Iris pigment epithelial cell (primary cell): ENCODE results near the gene ADCY3.

Experiments
- DNase-seq: peaks from one replicate; pipeline ENCODE4 v3.0.0-alpha.2; 2011; ENCODE audit warnings: low read depth

The ADCY3 gene

GRCh38 chr2:24874035-24874434, 46.0 kb downstream of the ADCY3 start:
- no peak for DNase-seq

- no peak for DNase-seq
Observed at GRCh38 chr2:24873619-24874018, 46.4 kb downstream of the ADCY3 start.

- no peak for DNase-seq
Observed at GRCh38 chr2:24872344-24873115, 47.5 kb downstream of the ADCY3 start.

GRCh38 chr2:24871852-24872333, 48.1 kb downstream of the ADCY3 start:
- no peak for DNase-seq

GRCh38 chr2:24870891-24871705, 48.9 kb downstream of the ADCY3 start:
- DNase-seq: no peak

- DNase-seq: no peak
Observed at GRCh38 chr2:24870440-24870839, 49.6 kb downstream of the ADCY3 start.

- DNase-seq: no peak
Observed at GRCh38 chr2:24866946-24867345, 53.1 kb downstream of the ADCY3 start.

GRCh38 chr2:24863641-24864040, 56.4 kb downstream of the ADCY3 start:
- DNase-seq: peak; percentile 21

- no peak for DNase-seq
Observed at GRCh38 chr2:24861500-24861899, 58.5 kb downstream of the ADCY3 start.

- DNase-seq: no peak
Observed at GRCh38 chr2:24860631-24861030, 59.4 kb downstream of the ADCY3 start.

- no peak for DNase-seq
Observed at GRCh38 chr2:24859968-24860600, 60.0 kb downstream of the ADCY3 start.

- no peak for DNase-seq
Observed at GRCh38 chr2:24858996-24859395, 61.0 kb downstream of the ADCY3 start.

- no peak for DNase-seq
Observed at GRCh38 chr2:24857746-24858145, 62.3 kb downstream of the ADCY3 start.

GRCh38 chr2:24856791-24857211, 63.2 kb downstream of the ADCY3 start:
- DNase-seq: no peak

- peak; percentile 48 for DNase-seq
Observed at GRCh38 chr2:24855726-24856125, 64.3 kb downstream of the ADCY3 start.

GRCh38 chr2:24855022-24855622, 64.9 kb downstream of the ADCY3 start:
- no peak for DNase-seq

- peak; percentile 20 for DNase-seq
Observed at GRCh38 chr2:24853996-24854395, 66.0 kb downstream of the ADCY3 start.

GRCh38 chr2:24853046-24853445, 67.0 kb downstream of the ADCY3 start:
- no peak for DNase-seq

- no peak for DNase-seq
Observed at GRCh38 chr2:24852431-24853020, 67.5 kb downstream of the ADCY3 start.

GRCh38 chr2:24852026-24852425, 68.0 kb downstream of the ADCY3 start:
- no peak for DNase-seq

GRCh38 chr2:24850944-24851343, 69.1 kb downstream of the ADCY3 start:
- DNase-seq: no peak

GRCh38 chr2:24845691-24846090, 74.3 kb downstream of the ADCY3 start:
- no peak for DNase-seq
